ENCODE results near the gene SAMD4B. TPM values are rescaled to one million over a fixed set of nuclear protein-coding genes. Genes with fewer than 3 reads are reported as not detected.
A peak's percentile ranks its signal among the peaks of the same experiment; 100 is the strongest.

SAMD4B gene
- total RNA-seq, 3 donors from 2014 or later (not counting 1 experiment from before 2014, with no cell fraction given) = 67.8 to 80.8 (median 78.9) TPM

DNA sequence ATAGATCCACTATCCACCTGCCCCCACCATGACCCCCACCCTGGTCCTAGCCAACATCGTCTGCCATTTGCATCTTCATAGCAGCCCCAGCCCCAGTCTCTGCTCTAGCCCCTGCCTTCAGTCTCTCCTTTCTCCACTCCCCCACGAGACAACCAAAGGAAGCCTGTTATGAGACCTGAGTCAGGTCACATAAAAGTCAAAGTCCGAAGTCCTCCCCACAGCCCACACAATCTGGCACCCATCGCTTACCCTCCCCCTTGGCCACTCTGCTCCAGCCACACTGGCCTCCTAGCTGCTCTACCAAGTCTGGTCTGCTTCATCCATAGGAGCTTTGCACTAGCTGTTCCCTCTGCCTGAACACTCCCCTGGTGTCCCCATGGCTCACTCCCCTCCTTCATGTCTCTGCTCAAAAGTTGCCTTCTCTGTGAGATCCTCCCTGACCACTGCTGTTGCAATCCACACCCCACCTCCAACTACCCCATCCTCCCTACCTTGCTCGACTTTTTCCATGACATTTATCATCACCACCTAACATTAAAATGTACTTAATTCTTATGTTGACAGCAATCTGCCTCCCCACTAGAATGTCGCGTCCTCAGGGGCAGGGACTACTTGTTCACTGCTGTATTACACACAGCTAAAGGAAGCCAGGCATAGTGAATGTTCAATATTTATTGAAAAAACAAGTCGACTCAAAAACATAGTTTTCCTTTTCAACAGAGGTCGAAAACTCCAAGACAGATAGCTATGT is 69.0 kb downstream of the SAMD4B start:
- Mint-ChIP-seq H3K9me3 (no peaks in the 10 kb centered on the region), H3K4me3 (peak overlapping the region; percentile 97), H3K27ac (peak overlapping the region; percentile 96 to 97), H3K4me1 (peaks cover 58 to 74% of the 10 kb centered on the region in 2 donors), H3K27me3 (ENCODE audit: low read depth in 2 of 2) (no peaks in the 10 kb centered on the region), H3K36me3 (peaks cover 7% of the 10 kb centered on the region)
- intact Hi-C loops (cut with micrococcal nuclease) = loop anchor here (1.0 to 5.0 kb wide), 3 partner anchors 14 to 286 kb away; partner anchors contain the start of genes EID2B and PAK4
- peak overlapping the region; percentile 92 for H3K4me3 ChIP-seq (ENCODE audit: low read length)
- peak in 1 of 2 donors; percentile 39 for DNase-seq
- H3K27me3 ChIP-seq (ENCODE audit: control insufficient read depth, insufficient read depth, low read length) = no peaks in the 10 kb centered on the region
- 21% methylated on average over 9 of the region's 9 CpGs for WGBS (ENCODE audit: insufficient coverage)
- no peak for TF ChIP-seq CTCF (IDR thresholded peaks at IDR 0.05)
- H3K9me3 ChIP-seq (ENCODE audit: control insufficient read depth, insufficient read depth, low read length) = no peaks in the 10 kb centered on the region
- no peak for ATAC-seq
- H3K4me1 ChIP-seq (ENCODE audit: control insufficient read depth, insufficient read depth, low read length) = peaks cover 49% of the 10 kb centered on the region
- peaks cover 20% of the 10 kb centered on the region for H3K36me3 ChIP-seq (ENCODE audit: control insufficient read depth, insufficient read depth, low read length)
- peak overlapping the region; percentile 96 for H3K27ac ChIP-seq (ENCODE audit: low read length)

DNA sequence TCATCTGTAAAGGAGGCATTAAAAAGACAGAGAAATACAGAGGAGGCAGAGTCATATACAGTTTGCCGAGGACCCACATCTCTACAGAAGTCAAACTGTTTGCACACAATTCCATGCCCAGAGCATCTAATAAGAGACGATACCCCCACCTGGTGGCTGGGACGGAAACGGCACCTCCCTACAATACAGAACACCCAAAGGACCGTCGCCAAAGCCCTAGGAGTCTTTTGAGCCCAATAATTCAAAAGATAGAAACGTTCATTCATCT is 69.5 kb downstream of the SAMD4B start:
- Mint-ChIP-seq H3K27me3 (ENCODE audit: low read depth in 2 of 2) (no peaks in the 10 kb centered on the region), H3K27ac (peak overlapping the region; percentile 96 to 97), H3K4me3 (peak overlapping the region; percentile 97), H3K4me1 (peaks cover 55 to 71% of the 10 kb centered on the region in 2 donors), H3K36me3 (peaks cover 7% of the 10 kb centered on the region), H3K9me3 (no peaks in the 10 kb centered on the region)
- Histone ChIP-seq H3K27ac (ENCODE audit: low read length) (peak overlapping the region; percentile 96), H3K4me3 (ENCODE audit: low read length) (peak overlapping the region; percentile 70), H3K27me3 (ENCODE audit: control insufficient read depth, insufficient read depth, low read length) (no peaks in the 10 kb centered on the region), H3K9me3 (ENCODE audit: control insufficient read depth, insufficient read depth, low read length) (no peaks in the 10 kb centered on the region), H3K4me1 (ENCODE audit: control insufficient read depth, insufficient read depth, low read length) (peaks cover 47% of the 10 kb centered on the region), H3K36me3 (ENCODE audit: control insufficient read depth, insufficient read depth, low read length) (peaks cover 20% of the 10 kb centered on the region)
- peak; percentile 68 for TF ChIP-seq CTCF (IDR thresholded peaks at IDR 0.05)
- WGBS (ENCODE audit: insufficient coverage) = 0% methylated on average over 4 of the region's 7 CpGs
- peak; percentile 37 to 67 (median 45) for ATAC-seq
- DNase-seq = peak; percentile 88 to 96
- intact Hi-C loops (cut with micrococcal nuclease) = loop anchor here (1.0 to 5.0 kb wide), 7 partner anchors 10 to 287 kb away; partner anchors contain the start of genes EID2B, PAK4, RPS16 and SAMD4B

DNA sequence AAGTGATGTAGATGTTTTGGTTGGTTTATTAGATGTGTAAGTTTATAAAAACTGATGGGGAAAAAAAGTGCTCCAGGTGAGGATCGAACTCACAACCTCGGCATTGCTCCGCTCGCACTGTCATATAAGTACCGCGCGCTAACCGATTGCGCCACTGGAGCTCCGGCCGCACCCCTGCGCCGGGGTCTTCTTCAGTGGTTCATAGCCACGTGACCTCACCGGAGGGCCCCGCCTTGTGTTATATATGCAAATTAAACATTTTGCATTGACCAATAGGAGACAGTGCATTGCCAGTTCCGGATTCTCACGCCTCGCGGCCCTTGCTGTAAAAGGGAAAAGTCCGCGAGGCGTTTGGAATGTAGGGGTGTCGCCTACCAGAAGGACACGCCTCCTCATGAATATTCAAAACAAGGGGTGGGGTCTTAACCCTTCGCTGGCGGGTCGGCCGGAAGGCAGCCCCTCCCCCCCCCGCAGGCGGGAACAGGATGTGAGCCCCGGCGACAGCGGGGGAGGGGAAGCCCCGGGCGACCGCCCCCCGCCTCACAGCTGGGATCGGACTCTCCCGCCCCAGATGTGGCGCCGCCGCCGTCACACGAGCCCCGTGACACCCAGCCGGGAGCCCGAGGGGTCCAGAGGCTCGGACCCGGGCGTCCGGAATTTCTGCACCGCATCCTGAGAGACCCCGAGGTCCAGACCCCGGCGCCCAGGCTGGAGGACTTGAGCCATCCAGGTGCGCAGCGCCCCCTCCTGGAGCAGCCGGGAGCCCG is 70.1 kb downstream of the SAMD4B start, which contains the start of gene PLEKHG2:
Gene PLEKHG2, plus strand, starts transcription at position 570 of the 767 bp plus-strand sequence. CDS start 1,418 bp downstream, outside the sequence.
- Histone ChIP-seq H3K27me3 (ENCODE audit: control insufficient read depth, insufficient read depth, low read length) (no peaks in the 10 kb centered on the region), H3K9me3 (ENCODE audit: control insufficient read depth, insufficient read depth, low read length) (no peaks in the 10 kb centered on the region), H3K27ac (ENCODE audit: low read length) (peak within 1 kb of the TSS; percentile 96), H3K4me3 (ENCODE audit: low read length) (peak within 1 kb of the TSS; percentile 70), H3K4me1 (ENCODE audit: control insufficient read depth, insufficient read depth, low read length) (peaks cover 47% of the 10 kb centered on the region), H3K36me3 (ENCODE audit: control insufficient read depth, insufficient read depth, low read length) (peaks cover 20% of the 10 kb centered on the region)
- intact Hi-C loops (cut with micrococcal nuclease) = loop anchor here (1.0 to 5.0 kb wide), 5 partner anchors 11 to 120 kb away; partner anchors contain the start of genes EID2B, RPS16, SAMD4B and SUPT5H
- Mint-ChIP-seq H3K27me3 (ENCODE audit: low read depth in 2 of 2) (no peaks in the 10 kb centered on the region), H3K9me3 (no peaks in the 10 kb centered on the region), H3K36me3 (peaks cover 7% of the 10 kb centered on the region), H3K4me3 (peak within 1 kb of the TSS; percentile 97), H3K27ac (peak within 1 kb of the TSS; percentile 96 to 97), H3K4me1 (peaks cover 55 to 66% of the 10 kb centered on the region in 2 donors)
- WGBS (ENCODE audit: insufficient coverage) = under 1% methylated on average over 60 of the region's 60 CpGs
- ATAC-seq (peak; percentile 54 to 80 (median 57)), DNase-seq (peak; percentile 98)
- TF ChIP-seq CTCF (IDR thresholded peaks at IDR 0.05) = peak; percentile 86
